ENCODE measurements around the gene MSI2. TPM values are rescaled to one million over a fixed set of nuclear protein-coding genes. Genes with fewer than 3 reads are reported as not detected.
A peak's percentile ranks its signal among the peaks of the same experiment; 100 is the strongest.

MSI2 gene
- total RNA-seq, 2 experiments from 2014 or later: 131 to 164 TPM

GRCh38 chr17:57484081-57484666 is 227.9 kb downstream of the MSI2 start:
- Histone ChIP-seq H3K79me2 (ENCODE audit: insufficient read depth, low read depth, low read length) (no peaks in the 10 kb centered on the region), H3K4me3 (ENCODE audit: low read depth, low read length, poor library complexity, severe bottlenecking) (no peak overlapping the region), H4K20me1 (ENCODE audit: insufficient read depth, low read length) (no peaks in the 10 kb centered on the region), H2AFZ (ENCODE audit: low read length) (no peak overlapping the region), H3K9me2 (ENCODE audit: insufficient read depth, low read length) (no peaks in the 10 kb centered on the region), H3K4me2 (ENCODE audit: low read length) (no peak overlapping the region), H3K27ac (ENCODE audit: low read depth, low read length, poor library complexity, severe bottlenecking) (no peak overlapping the region), H3K36me3 (ENCODE audit: insufficient read depth, low read length) (no peaks in the 10 kb centered on the region), H3K9me3 (ENCODE audit: low read length) (no peaks in the 10 kb centered on the region), H3K4me1 (ENCODE audit: insufficient read depth, low read length, poor library complexity, severe bottlenecking) (peaks cover 34% of the 10 kb centered on the region)
- POLR2A ChIA-PET: no interaction called here
- TF ChIP-seq CTCF (conservative IDR thresholded peaks at IDR 0.05; ENCODE audit: low read length) (no peak), EZH2phosphoT487 (IDR thresholded peaks at IDR 0.05; ENCODE audit: borderline replicate concordance, low read depth, low read length) (no peak)
- CTCF ChIA-PET (ENCODE audit: unreplicated experiment): no interaction called here
- BruUV-seq (replicated peaks): no TSS peak
- intact Hi-C loops (cut with micrococcal nuclease; ENCODE audit: unreplicated experiment): no loop called here
- DNase-seq (ENCODE audit: low spot score): no peak

- Histone ChIP-seq H3K4me1 (ENCODE audit: insufficient read depth, low read length, poor library complexity, severe bottlenecking) (peaks cover 37% of the 10 kb centered on the region), H4K20me1 (ENCODE audit: insufficient read depth, low read length) (no peaks in the 10 kb centered on the region), H3K36me3 (ENCODE audit: insufficient read depth, low read length) (no peaks in the 10 kb centered on the region), H3K4me3 (ENCODE audit: low read depth, low read length, poor library complexity, severe bottlenecking) (no peak overlapping the region), H2AFZ (ENCODE audit: low read length) (no peak overlapping the region), H3K79me2 (ENCODE audit: insufficient read depth, low read depth, low read length) (no peaks in the 10 kb centered on the region), H3K27ac (ENCODE audit: low read depth, low read length, poor library complexity, severe bottlenecking) (no peak overlapping the region), H3K9me2 (ENCODE audit: insufficient read depth, low read length) (no peaks in the 10 kb centered on the region), H3K9me3 (ENCODE audit: low read length) (no peaks in the 10 kb centered on the region), H3K4me2 (ENCODE audit: low read length) (peak overlapping the region; percentile 41; the same call in 1 of the 2 replicates)
- CTCF ChIA-PET (ENCODE audit: unreplicated experiment): no interaction called here
- POLR2A ChIA-PET: interaction anchor here (0.7 kb wide), 1 partner anchor 143 kb away, joined by 3 read pairs; no protein-coding TSS in a partner anchor
- no peak for DNase-seq (ENCODE audit: low spot score)
- BruUV-seq (replicated peaks): no TSS peak
- TF ChIP-seq EZH2phosphoT487 (IDR thresholded peaks at IDR 0.05; ENCODE audit: borderline replicate concordance, low read depth, low read length) (no peak), CTCF (conservative IDR thresholded peaks at IDR 0.05; ENCODE audit: low read length) (no peak)
- intact Hi-C loops (cut with micrococcal nuclease; ENCODE audit: unreplicated experiment): no loop called here
Observed at GRCh38 chr17:57484826-57485565, 228.7 kb downstream of the MSI2 start.

GRCh38 chr17:57485566-57485865 is 229.2 kb downstream of the MSI2 start:
- H3K4me1 ChIP-seq (ENCODE audit: insufficient read depth, low read length, poor library complexity, severe bottlenecking): peaks cover 40% of the 10 kb centered on the region
- POLR2A ChIA-PET: interaction anchor here (0.7 kb wide), 1 partner anchor 143 kb away, joined by 3 read pairs; no protein-coding TSS in a partner anchor

More at GRCh38 chr17:57485566-57485865, 229.2 kb downstream of the MSI2 start:
- no peak overlapping the region for H2AFZ ChIP-seq (ENCODE audit: low read length)
- H3K36me3 ChIP-seq (ENCODE audit: insufficient read depth, low read length): no peaks in the 10 kb centered on the region
- peak overlapping the region; percentile 41; the same call in 1 of the 2 replicates for H3K4me2 ChIP-seq (ENCODE audit: low read length)
- CTCF ChIA-PET (ENCODE audit: unreplicated experiment): no interaction called here
- no peaks in the 10 kb centered on the region for H3K79me2 ChIP-seq (ENCODE audit: insufficient read depth, low read depth, low read length)
- no peaks in the 10 kb centered on the region for H3K9me2 ChIP-seq (ENCODE audit: insufficient read depth, low read length)
- TF ChIP-seq EZH2phosphoT487 (IDR thresholded peaks at IDR 0.05; ENCODE audit: borderline replicate concordance, low read depth, low read length) (no peak), CTCF (conservative IDR thresholded peaks at IDR 0.05; ENCODE audit: low read length) (no peak)
- no peak overlapping the region for H3K27ac ChIP-seq (ENCODE audit: low read depth, low read length, poor library complexity, severe bottlenecking)
- no peak overlapping the region for H3K4me3 ChIP-seq (ENCODE audit: low read depth, low read length, poor library complexity, severe bottlenecking)
- no peak for DNase-seq (ENCODE audit: low spot score)
- no TSS peak for BruUV-seq (replicated peaks)
- intact Hi-C loops (cut with micrococcal nuclease; ENCODE audit: unreplicated experiment): no loop called here
- H4K20me1 ChIP-seq (ENCODE audit: insufficient read depth, low read length): no peaks in the 10 kb centered on the region
- H3K9me3 ChIP-seq (ENCODE audit: low read length): no peaks in the 10 kb centered on the region
